Tongue (tissue), 2 donors: ENCODE data around the gene RPL35A. TPM values are rescaled to one million over a fixed set of nuclear protein-coding genes. Genes with fewer than 3 reads are reported as not detected.

ENCODE experiments used
- small RNA-seq: library from RNA; depleted of rRNA; stranded (forward); fragments of <200 nt; gene quantifications from one replicate; pipeline ENCODE3, GENCODE V24; 2014; ENCODE audit warnings: low replicate concordance
- total RNA-seq: library from RNA; depleted of rRNA; stranded (reverse); fragments of >200 nt; gene quantifications from one replicate; pipeline ENCODE4 v1.2.3, GENCODE V29; 2014

Gene RPL35A
- total RNA-seq, 1 donor from 2014 or later: 774 TPM

Small RNA genes within 50 kb of the gene (small RNA-seq; reads per million reads assigned to genes)
- gene RNU6-621P: not detected

Other genes with a start within 250 kb of the RPL35A start
- 11.5 TPM for gene RUBCN, start 213.3 kb upstream of the RPL35A start, total RNA-seq
- 92.8 TPM for gene FYTTD1, start 200.3 kb upstream of the RPL35A start, total RNA-seq
- 56.3 TPM for gene LRCH3, start 158.9 kb upstream of the RPL35A start, total RNA-seq
- gene LMLN, start 10.0 kb downstream of the RPL35A start, total RNA-seq: 9.2 TPM